Measurements from ENCODE around the gene VMP1. TPM values are rescaled to one million over a fixed set of nuclear protein-coding genes. Genes with fewer than 3 reads are reported as not detected.
"Not testable (repeated sequence)": the region's sequence is repeated elsewhere in the genome, so short reads cannot be mapped to it uniquely, and the experiment has no call there.

The VMP1 gene
- polyA plus RNA-seq, 1 donor: 111 TPM

- DNase-seq: no peak
Measured at GRCh38 chr17:59777033-59777432, 69.6 kb downstream of the VMP1 start.

GRCh38 chr17:59778996-59779395 is 71.5 kb downstream of the VMP1 start:
- DNase-seq: no peak

DNA sequence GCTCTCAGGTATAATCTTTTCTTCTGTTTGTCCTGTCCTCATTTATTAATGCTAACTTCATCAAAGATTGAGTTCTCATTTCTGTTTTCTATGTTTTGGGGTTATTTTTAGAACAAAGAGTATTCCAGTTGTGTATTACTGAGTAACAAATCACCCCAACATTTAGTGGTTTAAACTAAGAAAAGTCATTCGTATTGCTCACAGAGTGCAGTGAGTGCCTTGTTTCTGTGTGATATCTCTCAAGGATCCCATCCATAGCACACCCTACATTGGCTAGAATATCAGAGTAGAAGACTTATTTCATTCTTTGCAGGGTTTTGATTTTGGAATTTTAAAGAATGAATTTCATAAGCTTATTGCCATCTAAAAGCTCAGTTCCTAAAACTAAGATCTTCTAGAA is 72.1 kb downstream of the VMP1 start:
- no peak for DNase-seq

GRCh38 chr17:59780548-59780947 is 73.1 kb downstream of the VMP1 start:
- not testable (repeated sequence) for DNase-seq

DNA sequence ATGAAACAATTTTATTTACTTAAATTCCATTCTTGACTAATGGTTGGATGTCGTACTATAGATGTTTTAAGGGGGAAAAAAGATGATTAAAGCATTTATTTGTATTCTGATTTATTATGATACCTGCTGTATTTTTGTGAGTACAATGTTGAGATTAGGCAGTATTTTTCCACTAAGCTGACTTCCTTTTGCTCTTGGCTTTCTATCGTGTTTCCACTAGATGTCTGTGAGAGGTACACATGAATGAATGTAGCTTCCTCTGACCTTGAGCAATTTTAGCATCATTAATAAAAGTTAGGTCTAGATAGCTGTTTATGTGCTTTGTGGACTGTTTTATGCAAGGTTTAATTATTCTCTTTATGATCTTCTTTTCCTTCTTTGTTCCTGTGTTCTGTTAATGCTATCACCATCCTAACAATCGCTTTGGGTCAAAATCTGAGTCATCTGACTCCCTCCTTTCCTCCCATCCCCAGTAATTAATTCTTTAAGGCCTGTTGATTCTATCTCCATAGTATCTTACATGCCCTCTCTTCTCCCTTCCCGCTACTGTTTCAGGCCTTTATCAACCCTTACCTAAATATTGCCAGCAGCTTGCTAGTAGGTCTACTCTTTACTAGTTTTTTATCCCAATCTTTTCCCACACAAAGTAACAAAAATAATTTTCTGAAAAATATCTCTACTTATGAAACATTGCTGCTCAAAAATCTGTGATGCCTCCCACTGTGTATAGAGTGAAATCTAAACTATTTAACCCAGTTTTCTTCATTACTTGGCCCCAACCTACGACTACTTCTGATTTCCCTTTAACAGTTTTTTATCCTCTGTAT is 76.0 kb downstream of the VMP1 start:
- DNase-seq: no peak

GRCh38 chr17:59785091-59785799 is 77.8 kb downstream of the VMP1 start:
- no peak for DNase-seq

DNA sequence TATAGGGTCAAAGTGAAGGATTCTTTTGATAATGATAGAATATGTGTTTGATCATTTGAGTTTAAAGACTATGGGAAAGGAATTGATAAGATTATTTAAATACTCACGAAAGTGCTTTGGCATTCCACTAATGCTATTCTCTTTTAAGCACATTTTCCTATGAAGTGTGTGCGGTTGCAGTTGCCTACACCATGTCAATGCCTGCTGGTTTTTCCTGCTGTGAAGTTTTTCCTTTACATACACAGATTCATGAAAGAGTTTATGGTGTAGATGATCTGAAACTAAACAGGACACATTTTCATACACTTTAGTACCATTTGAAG is 78.7 kb downstream of the VMP1 start:
- DNase-seq: no peak

GRCh38 chr17:59786536-59787319 is 79.3 kb downstream of the VMP1 start:
- peak; percentile 36 for DNase-seq

- DNase-seq: not testable (repeated sequence)
Measured at GRCh38 chr17:59789849-59790248, 82.4 kb downstream of the VMP1 start.

- not testable (repeated sequence) for DNase-seq
Measured at GRCh38 chr17:59790418-59790817, 83.0 kb downstream of the VMP1 start.

DNA sequence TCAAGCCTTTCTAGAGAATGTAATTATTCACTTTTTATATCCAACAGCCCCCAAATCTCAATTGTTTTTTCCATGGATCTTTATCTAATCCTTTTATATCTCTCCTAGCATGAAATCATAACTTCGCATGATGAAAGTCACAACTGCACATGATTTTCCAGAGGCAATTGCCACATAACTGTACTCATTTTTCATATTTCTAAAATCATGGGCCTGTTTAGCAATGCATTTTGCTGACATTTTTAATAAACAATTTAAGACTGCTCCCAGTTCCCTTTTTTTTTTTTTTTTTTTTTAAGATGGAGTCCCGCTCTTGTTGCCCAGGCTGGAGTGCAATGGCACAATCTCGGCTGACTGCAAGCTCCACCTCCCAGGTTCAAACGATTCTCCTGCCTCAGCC is 83.5 kb downstream of the VMP1 start:
- no peak for DNase-seq

- DNase-seq: no peak
Measured at GRCh38 chr17:59791603-59792457, 84.4 kb downstream of the VMP1 start.

- DNase-seq: not testable (repeated sequence)
Measured at GRCh38 chr17:59792458-59792823, 85.0 kb downstream of the VMP1 start.

DNA sequence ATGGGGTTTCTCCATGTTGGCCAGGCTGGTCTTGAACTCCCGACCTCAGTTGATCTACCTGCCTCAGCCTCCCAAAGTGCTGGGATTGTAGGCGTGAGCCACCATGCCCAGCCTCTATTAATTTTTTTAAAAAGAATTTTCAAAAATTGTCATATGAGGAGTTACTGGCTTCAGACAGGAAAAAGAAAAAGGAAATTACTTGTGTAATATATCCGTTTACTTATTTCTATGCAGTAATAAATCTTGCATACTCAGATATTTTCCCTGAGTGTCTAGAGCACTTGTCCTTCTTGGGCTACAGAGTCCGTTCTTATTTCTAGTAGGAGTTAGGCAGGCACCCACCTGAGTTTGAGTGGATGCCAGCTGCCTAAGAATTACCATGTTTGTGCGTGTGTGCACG is 85.8 kb downstream of the VMP1 start:
- DNase-seq: no peak

GRCh38 chr17:59796138-59796537 is 88.7 kb downstream of the VMP1 start:
- no peak for DNase-seq

DNA sequence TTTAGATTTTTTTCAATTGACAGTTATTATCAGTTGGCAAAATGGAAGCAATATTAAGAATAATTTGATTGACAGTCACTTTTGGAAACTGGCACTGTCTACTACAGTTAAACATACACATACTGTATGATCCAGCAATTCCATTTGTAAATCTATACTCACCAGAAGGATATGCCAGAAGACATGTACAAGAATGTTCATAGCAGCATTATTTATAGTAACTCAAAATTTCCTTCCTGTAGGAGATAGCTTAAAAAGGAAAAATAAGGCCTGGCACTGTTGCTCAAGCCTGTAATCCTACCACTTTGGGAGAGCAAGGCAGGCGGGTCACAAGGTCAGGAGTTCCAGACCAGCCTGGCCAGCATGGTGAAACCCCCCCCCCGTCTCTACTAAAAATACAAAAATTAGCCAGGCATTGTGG is 89.3 kb downstream of the VMP1 start:
- no peak for DNase-seq

DNA sequence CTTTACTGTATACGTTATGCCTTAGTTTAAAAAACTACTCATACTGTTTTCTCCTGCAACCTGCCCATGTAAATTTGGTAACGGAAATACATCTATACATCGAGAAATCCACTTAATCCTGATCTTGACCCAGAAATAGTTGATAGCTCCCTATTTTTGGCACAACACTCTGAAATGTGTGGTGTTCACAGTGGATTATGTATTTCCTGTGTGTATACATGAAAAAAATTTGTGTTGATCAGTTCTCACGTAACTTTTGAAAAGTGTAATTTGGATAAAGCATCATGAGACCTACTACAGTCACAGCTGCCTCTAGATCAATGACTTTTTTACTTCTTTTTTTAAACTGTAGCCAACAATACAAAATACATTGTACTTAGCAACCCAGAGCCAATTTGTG is 90.7 kb downstream of the VMP1 start:
- DNase-seq: no peak

DNA sequence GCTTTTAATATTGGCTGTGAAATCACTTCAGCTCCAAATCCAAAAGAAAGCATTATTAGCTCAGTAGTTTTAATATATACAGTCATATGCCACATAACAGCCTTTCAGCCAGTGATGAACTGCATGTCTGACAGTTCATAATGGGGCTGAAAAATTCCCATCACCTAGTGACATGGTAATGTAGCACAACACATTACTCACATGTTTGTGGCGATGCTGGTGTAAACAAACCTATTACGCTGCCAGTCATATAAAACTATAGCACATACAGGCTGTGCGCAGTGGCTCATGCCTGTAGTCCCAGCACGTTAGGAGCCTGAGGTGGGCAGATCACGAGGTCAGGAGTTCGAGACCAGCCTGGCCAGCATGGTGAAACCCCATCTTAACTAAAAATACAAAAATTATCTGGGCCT is 93.1 kb downstream of the VMP1 start:
- no peak for DNase-seq

GRCh38 chr17:59802160-59802559 is 94.7 kb downstream of the VMP1 start:
- DNase-seq: no peak

DNA sequence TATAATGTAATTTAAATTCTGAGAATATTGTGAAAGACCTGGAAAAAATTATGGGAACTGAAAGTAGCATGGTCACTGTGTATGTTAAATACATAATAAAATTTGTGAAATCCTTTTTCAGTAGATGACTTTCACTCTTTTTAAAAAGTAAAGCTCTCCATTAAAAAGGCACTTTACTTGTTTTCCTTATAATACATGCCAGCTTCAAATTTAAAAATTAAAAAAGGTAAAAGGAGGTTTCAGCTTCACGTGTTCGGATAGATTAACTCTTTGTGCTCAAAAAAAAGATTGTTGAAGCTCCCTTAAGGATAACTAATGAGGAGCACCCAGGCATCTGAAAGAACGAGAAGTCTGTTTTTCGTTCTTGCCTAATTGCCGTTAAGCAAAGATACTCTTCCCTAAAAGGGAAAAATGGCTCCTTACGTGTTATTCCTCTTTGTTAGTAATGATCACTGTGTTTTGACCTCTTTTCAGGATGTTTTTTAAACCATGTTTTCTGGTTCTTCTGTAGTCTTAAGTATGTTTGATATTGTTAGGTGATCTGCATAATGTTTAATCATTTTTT is 97.5 kb downstream of the VMP1 start:
- DNase-seq: no peak

GRCh38 chr17:59806322-59806721 is 98.9 kb downstream of the VMP1 start:
- not testable (repeated sequence) for DNase-seq

Data from left kidney (tissue), 2 donors.